Measurements from ENCODE around the gene TPPP3.

DNA sequence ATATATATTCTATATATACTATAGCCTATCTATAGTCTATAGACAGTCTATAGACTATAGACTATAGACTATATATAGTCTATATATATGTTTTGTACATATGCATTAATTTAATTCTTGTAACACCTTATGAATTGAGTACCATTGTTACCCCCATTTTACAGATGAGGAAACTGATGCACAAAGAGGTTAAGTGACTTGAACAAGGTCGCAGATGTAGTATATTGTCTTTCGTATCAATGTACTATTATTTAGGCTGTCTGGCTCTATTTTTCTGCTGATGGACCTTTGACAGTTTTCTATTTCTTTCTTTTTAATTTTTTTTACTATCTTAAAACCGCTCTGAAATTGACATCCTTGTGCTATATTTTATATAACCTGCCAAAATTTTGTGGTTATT, 52.0 kb downstream of the TPPP3 start:
- no peak for TF ChIP-seq EP300 (IDR thresholded peaks at IDR 0.05)
- TF ChIP-seq, protein P1, sequence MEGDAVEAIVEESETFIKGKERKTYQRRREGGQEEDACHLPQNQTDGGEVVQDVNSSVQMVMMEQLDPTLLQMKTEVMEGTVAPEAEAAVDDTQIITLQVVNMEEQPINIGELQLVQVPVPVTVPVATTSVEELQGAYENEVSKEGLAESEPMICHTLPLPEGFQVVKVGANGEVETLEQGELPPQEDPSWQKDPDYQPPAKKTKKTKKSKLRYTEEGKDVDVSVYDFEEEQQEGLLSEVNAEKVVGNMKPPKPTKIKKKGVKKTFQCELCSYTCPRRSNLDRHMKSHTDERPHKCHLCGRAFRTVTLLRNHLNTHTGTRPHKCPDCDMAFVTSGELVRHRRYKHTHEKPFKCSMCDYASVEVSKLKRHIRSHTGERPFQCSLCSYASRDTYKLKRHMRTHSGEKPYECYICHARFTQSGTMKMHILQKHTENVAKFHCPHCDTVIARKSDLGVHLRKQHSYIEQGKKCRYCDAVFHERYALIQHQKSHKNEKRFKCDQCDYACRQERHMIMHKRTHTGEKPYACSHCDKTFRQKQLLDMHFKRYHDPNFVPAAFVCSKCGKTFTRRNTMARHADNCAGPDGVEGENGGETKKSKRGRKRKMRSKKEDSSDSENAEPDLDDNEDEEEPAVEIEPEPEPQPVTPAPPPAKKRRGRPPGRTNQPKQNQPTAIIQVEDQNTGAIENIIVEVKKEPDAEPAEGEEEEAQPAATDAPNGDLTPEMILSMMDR (IDR thresholded peaks at IDR 0.05): no peak
- TF ChIP-seq POLR2AphosphoS5 (IDR thresholded peaks at IDR 0.05): no peak

Data from esophagus muscularis mucosa (tissue), 4 donors.